GM21526 (cell line): ENCODE data around the gene PTH1R.

Experiments used
- ATAC-seq: cut with Tn5 transposase; IDR thresholded peaks from one replicate; pipeline ENCODE4 v1.9.1; 2021; ENCODE audit warnings: moderate library complexity; ENCODE audit not compliant: unreplicated experiment, low FRiP score

PTH1R gene

GRCh38 chr3:46849045-46849631, 28.4 kb upstream of the PTH1R start:
- no peak for ATAC-seq

- ATAC-seq, result no peak
Observed at GRCh38 chr3:46849686-46850467, 27.6 kb upstream of the PTH1R start.

GRCh38 chr3:46850468-46850779, 27.1 kb upstream of the PTH1R start:
- no peak for ATAC-seq

GRCh38 chr3:46851364-46852333, 25.9 kb upstream of the PTH1R start:
- no peak for ATAC-seq

- no peak for ATAC-seq
Observed at GRCh38 chr3:46852334-46852720, 25.2 kb upstream of the PTH1R start.

- ATAC-seq, result no peak
Observed at GRCh38 chr3:46852839-46853355, 24.6 kb upstream of the PTH1R start.

GRCh38 chr3:46853441-46854415, 23.8 kb upstream of the PTH1R start:
- no peak for ATAC-seq

GRCh38 chr3:46854555-46854991, 22.9 kb upstream of the PTH1R start:
- no peak for ATAC-seq

GRCh38 chr3:46856576-46857471, 20.7 kb upstream of the PTH1R start:
- ATAC-seq, result no peak

GRCh38 chr3:46857485-46858341, 19.8 kb upstream of the PTH1R start:
- ATAC-seq, result no peak

- ATAC-seq, result no peak
Observed at GRCh38 chr3:46858456-46858855, 19.1 kb upstream of the PTH1R start.

- ATAC-seq, result no peak
Observed at GRCh38 chr3:46859001-46859710, 18.4 kb upstream of the PTH1R start.

- ATAC-seq, result no peak
Observed at GRCh38 chr3:46860017-46860809, 17.3 kb upstream of the PTH1R start.

GRCh38 chr3:46860810-46861604, 16.5 kb upstream of the PTH1R start:
- no peak for ATAC-seq

- ATAC-seq, result no peak
Observed at GRCh38 chr3:46861605-46862368, 15.7 kb upstream of the PTH1R start.
